Measurements from ENCODE around the gene SCYL3. TPM values are rescaled to one million over a fixed set of nuclear protein-coding genes. Genes with fewer than 3 reads are reported as not detected.

Gene SCYL3
- total and polyA plus RNA-seq, 2 donors (not counting 1 experiment from before 2014, with no cell fraction given) = 7.2 to 11.7 TPM

GRCh38 chr1:169869426-169869825, 24.3 kb downstream of the SCYL3 start:
- Histone ChIP-seq H3K36me3 (ENCODE audit: control insufficient read depth, insufficient read depth, low read length) (peaks cover 17% of the 10 kb centered on the region), H3K27me3 (ENCODE audit: control insufficient read depth, insufficient read depth, low read length) (no peaks in the 10 kb centered on the region)

GRCh38 chr1:169868978-169869377, 24.7 kb downstream of the SCYL3 start:
- DNase-seq (ENCODE audit: low read depth in 2 of 2) = no peak
- Histone ChIP-seq H3K4me2 (ENCODE audit: extremely low read depth, insufficient read depth, low read length) (no peak overlapping the region), H3K27me3 (ENCODE audit: control insufficient read depth, insufficient read depth, low read length) (no peaks in the 10 kb centered on the region), H3K79me2 (ENCODE audit: control insufficient read depth, insufficient read depth, low read length) (no peaks in the 10 kb centered on the region), H3K9me3 (ENCODE audit: control insufficient read depth, insufficient read depth, low read depth, low read length) (no peaks in the 10 kb centered on the region), H3K4me3 (replicated peaks in 1 of 4; ENCODE audit: control extremely low read depth in 1 of 4, insufficient read depth in 1 of 4, low read depth in 3 of 4, low read length in 4 of 4) (no peak overlapping the region), H2AFZ (ENCODE audit: low read length) (no peak overlapping the region), H3K4me1 (ENCODE audit: control insufficient read depth, extremely low read depth, insufficient read depth, low read length) (peaks cover 2% of the 10 kb centered on the region), H3K27ac (ENCODE audit: insufficient read depth, low read length) (no peak overlapping the region), H3K9ac (ENCODE audit: insufficient read depth, low read length) (no peak overlapping the region), H3K36me3 (ENCODE audit: control insufficient read depth, insufficient read depth, low read length) (peaks cover 19% of the 10 kb centered on the region), H4K20me1 (ENCODE audit: control insufficient read depth, extremely low read depth, insufficient read depth, low read length) (peaks cover 2% of the 10 kb centered on the region)
- TF ChIP-seq CTCF (conservative IDR thresholded peaks at IDR 0.05 in 1 of 2, IDR thresholded peaks at IDR 0.05 in 1 of 2; ENCODE audit: low read depth in 1 of 2, low read length in 2 of 2) (no peak), EZH2 (IDR thresholded peaks at IDR 0.05; ENCODE audit: low read length, missing control alignments) (no peak)

More at GRCh38 chr1:169869426-169869825, 24.3 kb downstream of the SCYL3 start:
- H3K9ac ChIP-seq (ENCODE audit: insufficient read depth, low read length) = no peak overlapping the region
- H4K20me1 ChIP-seq (ENCODE audit: control insufficient read depth, extremely low read depth, insufficient read depth, low read length) = peaks cover 2% of the 10 kb centered on the region
- peaks cover 2% of the 10 kb centered on the region for H3K4me1 ChIP-seq (ENCODE audit: control insufficient read depth, extremely low read depth, insufficient read depth, low read length)
- no peak overlapping the region for H3K27ac ChIP-seq (ENCODE audit: insufficient read depth, low read length)
- H3K79me2 ChIP-seq (ENCODE audit: control insufficient read depth, insufficient read depth, low read length) = no peaks in the 10 kb centered on the region
- DNase-seq (ENCODE audit: low read depth in 2 of 2) = no peak
- no peak overlapping the region for H3K4me3 ChIP-seq (replicated peaks in 1 of 4; ENCODE audit: control extremely low read depth in 1 of 4, insufficient read depth in 1 of 4, low read depth in 3 of 4, low read length in 4 of 4)
- no peak overlapping the region for H2AFZ ChIP-seq (ENCODE audit: low read length)
- no peaks in the 10 kb centered on the region for H3K9me3 ChIP-seq (ENCODE audit: control insufficient read depth, insufficient read depth, low read depth, low read length)
- TF ChIP-seq EZH2 (IDR thresholded peaks at IDR 0.05; ENCODE audit: low read length, missing control alignments) (no peak), CTCF (conservative IDR thresholded peaks at IDR 0.05 in 1 of 2, IDR thresholded peaks at IDR 0.05 in 1 of 2; ENCODE audit: low read depth in 1 of 2, low read length in 2 of 2) (no peak)
- no peak overlapping the region for H3K4me2 ChIP-seq (ENCODE audit: extremely low read depth, insufficient read depth, low read length)

GRCh38 chr1:169867012-169867675, 26.6 kb downstream of the SCYL3 start:
- H3K4me2 ChIP-seq (ENCODE audit: extremely low read depth, insufficient read depth, low read length) = no peak overlapping the region
- TF ChIP-seq CTCF (conservative IDR thresholded peaks at IDR 0.05 in 1 of 2, IDR thresholded peaks at IDR 0.05 in 1 of 2; ENCODE audit: low read depth in 1 of 2, low read length in 2 of 2) (no peak), EZH2 (IDR thresholded peaks at IDR 0.05; ENCODE audit: low read length, missing control alignments) (no peak)
- no peak overlapping the region for H3K27ac ChIP-seq (ENCODE audit: insufficient read depth, low read length)
- peaks cover 2% of the 10 kb centered on the region for H3K4me1 ChIP-seq (ENCODE audit: control insufficient read depth, extremely low read depth, insufficient read depth, low read length)
- H3K9ac ChIP-seq (ENCODE audit: insufficient read depth, low read length) = no peak overlapping the region
- H3K27me3 ChIP-seq (ENCODE audit: control insufficient read depth, insufficient read depth, low read length) = no peaks in the 10 kb centered on the region
- no peak overlapping the region for H2AFZ ChIP-seq (ENCODE audit: low read length)
- no peaks in the 10 kb centered on the region for H3K79me2 ChIP-seq (ENCODE audit: control insufficient read depth, insufficient read depth, low read length)
- H3K36me3 ChIP-seq (ENCODE audit: control insufficient read depth, insufficient read depth, low read length) = peaks cover 15% of the 10 kb centered on the region
- H4K20me1 ChIP-seq (ENCODE audit: control insufficient read depth, extremely low read depth, insufficient read depth, low read length) = no peaks in the 10 kb centered on the region
- no peak for DNase-seq (ENCODE audit: low read depth in 2 of 2)
- no peaks in the 10 kb centered on the region for H3K9me3 ChIP-seq (ENCODE audit: control insufficient read depth, insufficient read depth, low read depth, low read length)
- no peak overlapping the region for H3K4me3 ChIP-seq (replicated peaks in 1 of 4; ENCODE audit: control extremely low read depth in 1 of 4, insufficient read depth in 1 of 4, low read depth in 3 of 4, low read length in 4 of 4)
